NCI-H2196 treated with DMSO at 0.1 percent for 48 hours (cell line): ENCODE measurements around the gene NRXN2.

ENCODE experiments used
- DNase-seq: peaks from one replicate; lab custom pipeline; 2025; ENCODE audit not compliant: unreplicated experiment; lab: John Stamatoyannopoulos, UW

The NRXN2 gene

DNA sequence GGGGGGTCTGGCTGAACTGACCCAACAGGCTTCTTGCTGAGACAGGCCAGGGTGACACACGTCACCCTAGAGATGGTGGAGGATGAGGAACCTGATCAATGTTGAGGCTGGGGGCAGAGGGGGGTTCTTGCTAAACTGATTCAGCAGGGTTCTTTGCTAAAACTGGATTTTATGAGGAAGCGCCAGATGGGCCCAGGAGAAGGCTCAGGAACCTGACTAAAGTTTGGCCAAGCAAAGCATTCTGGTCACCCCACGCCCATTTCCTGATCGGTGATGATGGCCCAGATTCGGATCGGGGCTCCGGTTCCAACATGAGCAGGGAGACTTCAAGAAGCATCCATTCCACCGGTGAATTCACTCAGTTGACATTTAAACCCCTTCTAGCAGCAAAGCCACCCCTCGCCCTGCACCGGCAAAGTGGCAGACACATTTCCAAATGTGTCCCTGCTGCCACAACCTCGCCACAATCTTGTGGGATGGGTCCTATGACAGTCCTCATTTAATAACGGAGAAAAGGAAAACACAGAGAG is 166.2 kb downstream of the NRXN2 start:
- DNase-seq: no peak
